CD4-positive, alpha-beta T cell (primary cell): Measurements from ENCODE around the gene CDH4. TPM values are rescaled to one million over a fixed set of nuclear protein-coding genes. Genes with fewer than 3 reads are reported as not detected.

Experiments used
- ATAC-seq: fragments of 200-7000 bp; cut with Tn5 transposase; one replicate; pipeline ENCODE4 v1.10.0; 2022; ENCODE audit warnings: mild to moderate bottlenecking; ENCODE audit not compliant: poor library complexity
- CTCF ChIA-PET: fragments of 350-600 bp; sonication (Branson Sonifier 250); formaldehyde crosslinking; loops from one replicate; lab custom pipeline; 2021; ENCODE audit warnings: antibody characterized with exemption, inconsistent platforms; lab: Charles Lee
- POLR2A ChIA-PET: fragments of 350-600 bp; sonication (Branson Sonifier 250); formaldehyde crosslinking; loops from one replicate; lab custom pipeline; 2021; ENCODE audit warnings: antibody characterized with exemption, inconsistent platforms; lab: Charles Lee
- DNase-seq, 14 experiments: peaks; one replicate each; pipeline ENCODE4 v3.0.0-alpha.2; 2013 to 2020; ENCODE audit warnings: mixed read lengths in 2 of 14
- H3K27ac ChIP-seq, 2 donors: one replicate each; pipeline versions ENCODE4 v1.5.1 to v1.7.0; 2013; ENCODE audit warnings: low read length in 2 of 2, low read depth in 1 of 2, mild to moderate bottlenecking in 1 of 2
- H3K27me3 ChIP-seq, 2 experiments: 1 replicate in 1 of 2; 2 replicates in 1 of 2; pipeline versions ENCODE4 v1.6.1 to v1.7.0; 2013; ENCODE audit warnings: low read length in 2 of 2, control low read depth in 1 of 2, mild to moderate bottlenecking in 1 of 2, moderate library complexity in 1 of 2; ENCODE audit not compliant: insufficient read depth in 2 of 2, control insufficient read depth in 1 of 2
- H3K36me3 ChIP-seq: one replicate; pipeline ENCODE4 v1.6.1; 2013; ENCODE audit warnings: low read length, control low read depth; ENCODE audit not compliant: insufficient read depth
- H3K4me1 ChIP-seq: one replicate; pipeline ENCODE4 v1.6.1; 2013; ENCODE audit warnings: low read length, control low read depth; ENCODE audit not compliant: insufficient read depth
- H3K4me3 ChIP-seq: one replicate; pipeline ENCODE4 v1.5.1; 2013; ENCODE audit warnings: mild to moderate bottlenecking, low read length, moderate library complexity
- H3K9me3 ChIP-seq, 2 experiments: 1 replicate in 1 of 2; 2 replicates in 1 of 2; pipeline versions ENCODE4 v1.6.1 to v1.7.0; 2013; ENCODE audit warnings: low read length in 2 of 2, mild to moderate bottlenecking in 2 of 2, control low read depth in 1 of 2, moderate library complexity in 1 of 2; ENCODE audit not compliant: control insufficient read depth in 1 of 2, insufficient read depth in 1 of 2
- H3K27ac Mint-ChIP-seq: one replicate; pipeline ENCODE4 v1.8.0; 2020; ENCODE audit warnings: mixed read lengths
- H3K27me3 Mint-ChIP-seq: one replicate; pipeline ENCODE4 v1.8.0; 2021; ENCODE audit warnings: mixed read lengths
- H3K36me3 Mint-ChIP-seq: one replicate; pipeline ENCODE4 v1.8.0; 2021; ENCODE audit warnings: low read depth, mixed read lengths
- H3K4me1 Mint-ChIP-seq: one replicate; pipeline ENCODE4 v1.8.0; 2021; ENCODE audit warnings: low read depth, mixed read lengths
- H3K4me3 Mint-ChIP-seq: one replicate; pipeline ENCODE4 v1.8.0; 2020; ENCODE audit warnings: mild to moderate bottlenecking, mixed read lengths
- H3K9me3 Mint-ChIP-seq: one replicate; pipeline ENCODE4 v1.8.0; 2020; ENCODE audit warnings: mixed read lengths
- intact Hi-C, 2 experiments: fragments of 100-400 bp; cut with DNase I in 1 of 2; cut with micrococcal nuclease in 1 of 2; formaldehyde crosslinking; loops; one replicate each; pipeline versions ENCODE4 v1.15.1 to v1.9.0; 2023 to 2025; cut with DNase I, micrococcal nuclease
- total RNA-seq, 174 experiments: library from RNA in 2 of 174; stranded (reverse) in 2 of 174; gene quantifications; one replicate each; pipeline ENCODE4 v1.2.3 and lab custom pipeline; 2021 to 2026
- TF ChIP-seq, protein P1 (sequence below): fragments of 200-600 bp; IDR thresholded peaks from one replicate; pipeline ENCODE4 v1.8.0; 2022; ENCODE audit warnings: antibody characterized with exemption, mild to moderate bottlenecking

Gene CDH4
- total RNA-seq, 2 experiments from 2014 or later = 0.11 TPM

DNA sequence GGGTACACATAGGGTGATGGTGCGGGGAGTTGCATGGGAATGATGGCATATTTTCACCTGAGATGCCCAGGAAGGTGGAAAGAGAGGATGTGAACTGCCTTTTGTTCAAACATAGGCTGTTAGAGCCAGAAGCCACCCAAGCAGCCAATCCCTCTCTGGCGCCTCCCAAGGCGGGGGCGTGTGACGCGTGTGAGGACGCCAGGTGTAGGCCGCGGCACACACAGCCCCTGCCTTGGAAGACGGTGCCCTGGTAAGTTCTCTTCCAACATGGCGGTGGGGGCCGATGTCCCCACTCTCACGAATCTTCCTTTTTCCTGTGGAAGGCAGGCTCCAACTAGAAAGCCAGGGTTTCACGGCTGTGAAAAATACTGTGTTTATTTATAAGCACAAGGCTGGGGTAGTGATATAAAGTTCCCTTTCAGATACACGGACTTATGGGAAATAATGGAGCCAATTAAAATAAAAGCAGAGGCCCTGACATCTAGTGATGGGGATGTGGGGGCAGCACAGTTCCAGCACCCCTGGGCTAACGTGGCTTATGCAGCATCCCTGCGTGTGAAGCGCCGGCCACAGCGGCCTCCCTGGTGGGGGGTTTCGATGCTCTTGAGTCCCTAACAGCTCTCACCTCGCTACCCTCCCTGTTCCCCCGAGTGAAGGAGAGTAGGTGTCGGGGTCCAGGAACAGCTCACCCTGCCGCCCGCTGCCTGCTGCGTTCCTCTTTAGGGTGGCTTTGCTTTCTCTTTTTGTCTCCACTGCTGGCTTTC, 28.3 kb downstream of the CDH4 start:
- intact Hi-C loops = no loop called here
- Mint-ChIP-seq H3K4me3 (no peak overlapping the region), H3K27ac (no peak overlapping the region), H3K9me3 (peaks cover 4% of the 10 kb centered on the region), H3K4me1 (no peaks in the 10 kb centered on the region), H3K36me3 (no peaks in the 10 kb centered on the region), H3K27me3 (peaks cover 5% of the 10 kb centered on the region)
- Histone ChIP-seq H3K36me3 (no peaks in the 10 kb centered on the region), H3K9me3 (peaks cover 0 to 71% of the 10 kb centered on the region in 2 experiments), H3K4me3 (no peak overlapping the region), H3K27me3 (no peaks in the 10 kb centered on the region), H3K4me1 (no peaks in the 10 kb centered on the region), H3K27ac (no peak overlapping the region)
- DNase-seq (no peak), ATAC-seq (no peak)
- TF ChIP-seq, protein P1, sequence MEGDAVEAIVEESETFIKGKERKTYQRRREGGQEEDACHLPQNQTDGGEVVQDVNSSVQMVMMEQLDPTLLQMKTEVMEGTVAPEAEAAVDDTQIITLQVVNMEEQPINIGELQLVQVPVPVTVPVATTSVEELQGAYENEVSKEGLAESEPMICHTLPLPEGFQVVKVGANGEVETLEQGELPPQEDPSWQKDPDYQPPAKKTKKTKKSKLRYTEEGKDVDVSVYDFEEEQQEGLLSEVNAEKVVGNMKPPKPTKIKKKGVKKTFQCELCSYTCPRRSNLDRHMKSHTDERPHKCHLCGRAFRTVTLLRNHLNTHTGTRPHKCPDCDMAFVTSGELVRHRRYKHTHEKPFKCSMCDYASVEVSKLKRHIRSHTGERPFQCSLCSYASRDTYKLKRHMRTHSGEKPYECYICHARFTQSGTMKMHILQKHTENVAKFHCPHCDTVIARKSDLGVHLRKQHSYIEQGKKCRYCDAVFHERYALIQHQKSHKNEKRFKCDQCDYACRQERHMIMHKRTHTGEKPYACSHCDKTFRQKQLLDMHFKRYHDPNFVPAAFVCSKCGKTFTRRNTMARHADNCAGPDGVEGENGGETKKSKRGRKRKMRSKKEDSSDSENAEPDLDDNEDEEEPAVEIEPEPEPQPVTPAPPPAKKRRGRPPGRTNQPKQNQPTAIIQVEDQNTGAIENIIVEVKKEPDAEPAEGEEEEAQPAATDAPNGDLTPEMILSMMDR = no peak
- POLR2A ChIA-PET = no interaction called here
- CTCF ChIA-PET = no interaction called here

DNA sequence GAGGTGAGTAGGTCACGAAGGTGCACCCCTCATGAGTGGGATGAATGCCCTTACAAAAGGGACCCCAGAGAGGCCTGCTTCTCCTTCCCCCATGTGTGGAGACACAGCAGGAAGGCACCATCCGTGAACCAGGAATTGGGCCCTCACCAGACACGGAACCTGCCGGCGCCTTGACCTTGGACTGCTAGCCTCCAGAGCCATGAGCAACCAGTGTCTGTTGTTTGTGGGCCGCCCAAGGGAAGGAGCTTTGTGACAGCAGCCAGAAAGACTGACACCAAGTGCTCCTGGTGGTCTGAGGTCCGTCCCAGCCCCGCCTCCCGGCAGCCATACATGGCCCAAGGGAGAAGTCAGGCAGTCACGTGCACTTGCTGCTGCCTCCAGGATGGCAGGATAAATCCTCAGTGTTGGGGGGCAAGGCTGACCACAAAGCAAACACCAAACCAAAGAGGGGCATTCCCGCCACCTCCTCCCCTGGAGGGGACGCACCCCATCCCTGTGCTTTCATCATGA, 29.3 kb downstream of the CDH4 start:
- H3K27me3 ChIP-seq = no peaks in the 10 kb centered on the region
- no peak overlapping the region for H3K27ac ChIP-seq
- TF ChIP-seq, protein P1 = no peak
- H3K4me1 ChIP-seq = no peaks in the 10 kb centered on the region
- ATAC-seq (no peak), DNase-seq (no peak)
- H3K36me3 ChIP-seq = no peaks in the 10 kb centered on the region
- H3K9me3 Mint-ChIP-seq = peaks cover 4% of the 10 kb centered on the region
- H3K9me3 ChIP-seq = peaks cover 0 to 74% of the 10 kb centered on the region in 2 experiments
- H3K36me3 Mint-ChIP-seq = no peaks in the 10 kb centered on the region
- H3K4me3 ChIP-seq = no peak overlapping the region
- CTCF ChIA-PET = no interaction called here
- no peak overlapping the region for H3K27ac Mint-ChIP-seq
- no peaks in the 10 kb centered on the region for H3K4me1 Mint-ChIP-seq
- no peak overlapping the region for H3K4me3 Mint-ChIP-seq
- peaks cover 5% of the 10 kb centered on the region for H3K27me3 Mint-ChIP-seq
- intact Hi-C loops = no loop called here
- POLR2A ChIA-PET = no interaction called here

DNA sequence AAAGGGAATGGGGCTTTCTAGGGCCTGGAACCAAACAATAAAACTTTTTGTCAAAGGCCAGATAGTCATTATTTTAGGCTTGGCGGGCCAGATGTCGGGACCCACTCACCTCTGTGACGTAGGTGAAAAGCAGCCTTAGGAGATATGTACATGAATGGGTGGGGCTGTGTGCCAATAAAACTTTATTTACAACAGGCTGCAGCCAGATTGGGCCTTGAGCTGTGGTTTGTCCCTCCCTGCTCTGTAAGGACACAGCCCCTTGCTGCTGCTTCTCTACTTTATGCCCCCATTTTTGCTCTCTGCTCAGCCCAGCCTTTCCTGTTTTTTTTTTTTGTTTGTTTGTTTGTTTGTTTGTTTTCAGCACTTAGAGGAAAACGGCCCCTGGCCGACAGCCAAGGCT, 32.7 kb downstream of the CDH4 start:
- ChIA-PET POLR2A (no interaction called here), CTCF (no interaction called here)
- no peak for ATAC-seq
- TF ChIP-seq, protein P1 = no peak
- Histone ChIP-seq H3K27me3 (no peaks in the 10 kb centered on the region), H3K4me3 (no peak overlapping the region), H3K4me1 (no peaks in the 10 kb centered on the region), H3K27ac (no peak overlapping the region), H3K9me3 (peaks cover 0 to 65% of the 10 kb centered on the region in 2 experiments), H3K36me3 (no peaks in the 10 kb centered on the region)
- DNase-seq = no peak
- H3K27ac Mint-ChIP-seq = no peak overlapping the region
- H3K36me3 Mint-ChIP-seq = no peaks in the 10 kb centered on the region
- H3K9me3 Mint-ChIP-seq = peaks cover 4% of the 10 kb centered on the region
- no peaks in the 10 kb centered on the region for H3K27me3 Mint-ChIP-seq
- no peaks in the 10 kb centered on the region for H3K4me1 Mint-ChIP-seq
- intact Hi-C loops = no loop called here
- H3K4me3 Mint-ChIP-seq = no peak overlapping the region
